TTC549 (cell line): ENCODE data around the gene PCBD2.

Experiments used
- FAIRE-seq: peaks from 2 replicates; lab custom pipeline; 2012; peaks lifted over from hg19 to GRCh38; lab: Jason Lieb, UNC

Gene PCBD2

GRCh38 chr5:135007749-135008363 lies 102.9 kb downstream of the PCBD2 start:
- no peak for FAIRE-seq

- no peak for FAIRE-seq
These were observed 103.6 kb downstream of the PCBD2 start for GRCh38 chr5:135008556-135008955.

- no peak for FAIRE-seq
These were observed 104.2 kb downstream of the PCBD2 start for GRCh38 chr5:135008981-135009735.

- no peak for FAIRE-seq
These were observed 105.0 kb downstream of the PCBD2 start for GRCh38 chr5:135009736-135010501.

GRCh38 chr5:135010502-135011354 lies 105.8 kb downstream of the PCBD2 start:
- FAIRE-seq: no peak

GRCh38 chr5:135011355-135012032 lies 106.6 kb downstream of the PCBD2 start:
- FAIRE-seq: no peak

DNA sequence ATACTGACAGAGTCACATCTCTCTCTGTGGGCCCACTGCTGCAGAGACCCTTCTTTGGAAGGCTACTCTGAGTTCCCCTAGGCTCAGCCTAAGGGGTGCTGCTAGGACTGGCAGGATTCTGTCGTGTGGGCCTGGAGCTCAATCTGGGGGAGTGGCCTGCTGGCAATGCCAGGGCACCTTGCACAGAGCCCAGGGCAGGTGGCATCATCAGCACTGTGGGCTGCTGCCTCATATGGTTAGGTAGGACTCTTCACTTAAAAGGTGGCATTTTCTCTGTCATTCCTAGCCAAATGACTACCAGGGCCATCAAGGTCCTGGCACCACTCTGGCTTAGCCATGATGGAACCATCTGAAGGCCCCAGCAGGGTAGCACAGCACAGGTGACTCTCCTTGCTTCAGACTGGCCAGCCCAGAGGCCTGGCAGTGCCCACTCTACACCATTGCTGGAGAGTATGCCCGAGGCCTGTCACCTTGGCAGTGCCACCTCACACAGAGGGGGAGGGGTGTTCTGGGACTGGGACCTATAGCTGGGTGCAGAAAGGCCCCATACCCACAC lies 107.2 kb downstream of the PCBD2 start:
- no peak for FAIRE-seq
